HG03460 (cell line): ENCODE data around the gene STRIP2.
"Not testable (repeated sequence)": the region's sequence is repeated elsewhere in the genome, so short reads cannot be mapped to it uniquely, and the experiment has no call there.

Source experiments
- ATAC-seq: cut with Tn5 transposase; IDR thresholded peaks from one replicate; pipeline ENCODE4 v1.9.1; 2021; ENCODE audit not compliant: unreplicated experiment

Gene STRIP2

GRCh38 chr7:129493555-129493954 is 59.3 kb downstream of the STRIP2 start:
- ATAC-seq: no peak

GRCh38 chr7:129494041-129494440 is 59.8 kb downstream of the STRIP2 start:
- peak; percentile 67 for ATAC-seq

GRCh38 chr7:129495987-129496386 is 61.8 kb downstream of the STRIP2 start:
- no peak for ATAC-seq

GRCh38 chr7:129496653-129497052 is 62.4 kb downstream of the STRIP2 start:
- ATAC-seq: no peak

- ATAC-seq: no peak
Measured at GRCh38 chr7:129497156-129497555, 62.9 kb downstream of the STRIP2 start.

GRCh38 chr7:129498021-129498420 is 63.8 kb downstream of the STRIP2 start:
- no peak for ATAC-seq

GRCh38 chr7:129499999-129500398 is 65.8 kb downstream of the STRIP2 start:
- no peak for ATAC-seq

- peak; percentile 90 for ATAC-seq
Measured at GRCh38 chr7:129501760-129502707, 67.8 kb downstream of the STRIP2 start, which contains the start of gene SMKR1. SMKR1 (plus strand) TSS chr7:129502531; CDS start chr7:129502825, 294 bp downstream.

- ATAC-seq: peak; percentile 15
Measured at GRCh38 chr7:129502708-129503685, 68.8 kb downstream of the STRIP2 start.

- ATAC-seq: no peak
Measured at GRCh38 chr7:129503725-129504124, 69.5 kb downstream of the STRIP2 start.

- no peak for ATAC-seq
Measured at GRCh38 chr7:129512192-129512591, 78.0 kb downstream of the STRIP2 start.

- ATAC-seq: no peak
Measured at GRCh38 chr7:129513546-129513945, 79.3 kb downstream of the STRIP2 start.

GRCh38 chr7:129514683-129515082 is 80.5 kb downstream of the STRIP2 start:
- no peak for ATAC-seq

GRCh38 chr7:129515381-129515780 is 81.1 kb downstream of the STRIP2 start:
- no peak for ATAC-seq

- ATAC-seq: no peak
Measured at GRCh38 chr7:129517931-129518330, 83.7 kb downstream of the STRIP2 start.

GRCh38 chr7:129519464-129519863 is 85.2 kb downstream of the STRIP2 start:
- no peak for ATAC-seq

GRCh38 chr7:129522088-129522970 is 88.1 kb downstream of the STRIP2 start:
- no peak for ATAC-seq

- ATAC-seq: no peak
Measured at GRCh38 chr7:129522971-129523340, 88.7 kb downstream of the STRIP2 start.

GRCh38 chr7:129523924-129524323 is 89.7 kb downstream of the STRIP2 start:
- no peak for ATAC-seq

GRCh38 chr7:129524405-129524804 is 90.2 kb downstream of the STRIP2 start:
- ATAC-seq: not testable (repeated sequence)
